ENCODE data around the gene ATP1A1.

- TF ChIP-seq, protein P1, sequence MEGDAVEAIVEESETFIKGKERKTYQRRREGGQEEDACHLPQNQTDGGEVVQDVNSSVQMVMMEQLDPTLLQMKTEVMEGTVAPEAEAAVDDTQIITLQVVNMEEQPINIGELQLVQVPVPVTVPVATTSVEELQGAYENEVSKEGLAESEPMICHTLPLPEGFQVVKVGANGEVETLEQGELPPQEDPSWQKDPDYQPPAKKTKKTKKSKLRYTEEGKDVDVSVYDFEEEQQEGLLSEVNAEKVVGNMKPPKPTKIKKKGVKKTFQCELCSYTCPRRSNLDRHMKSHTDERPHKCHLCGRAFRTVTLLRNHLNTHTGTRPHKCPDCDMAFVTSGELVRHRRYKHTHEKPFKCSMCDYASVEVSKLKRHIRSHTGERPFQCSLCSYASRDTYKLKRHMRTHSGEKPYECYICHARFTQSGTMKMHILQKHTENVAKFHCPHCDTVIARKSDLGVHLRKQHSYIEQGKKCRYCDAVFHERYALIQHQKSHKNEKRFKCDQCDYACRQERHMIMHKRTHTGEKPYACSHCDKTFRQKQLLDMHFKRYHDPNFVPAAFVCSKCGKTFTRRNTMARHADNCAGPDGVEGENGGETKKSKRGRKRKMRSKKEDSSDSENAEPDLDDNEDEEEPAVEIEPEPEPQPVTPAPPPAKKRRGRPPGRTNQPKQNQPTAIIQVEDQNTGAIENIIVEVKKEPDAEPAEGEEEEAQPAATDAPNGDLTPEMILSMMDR (IDR thresholded peaks at IDR 0.05) = no peak
- TF ChIP-seq EZH2 (IDR thresholded peaks at IDR 0.05; ENCODE audit: borderline replicate concordance, insufficient read depth, low read depth, low read length, poor library complexity, severe bottlenecking) = no peak
Observed at GRCh38 chr1:116324411-116324810, 48.6 kb upstream of the ATP1A1 start.
